HG02588 (cell line): ENCODE measurements around the gene ATP1A4.
"Not testable (repeated sequence)": the region's sequence is repeated elsewhere in the genome, so short reads cannot be mapped to it uniquely, and the experiment has no call there.

Experiments used
- ATAC-seq: cut with Tn5 transposase; IDR thresholded peaks from one replicate; pipeline ENCODE4 v1.9.1; 2021; ENCODE audit warnings: mild to moderate bottlenecking, moderate library complexity; ENCODE audit not compliant: unreplicated experiment

ATP1A4 gene

GRCh38 chr1:160151303-160151702 lies at the start of gene ATP1A4:
ATP1A4 (plus strand) TSS chr1:160151603; CDS start chr1:160152041, 438 bp downstream.
- ATAC-seq: no peak

- no peak for ATAC-seq
Observed at GRCh38 chr1:160101717-160102522, 49.5 kb upstream of the ATP1A4 start.

DNA sequence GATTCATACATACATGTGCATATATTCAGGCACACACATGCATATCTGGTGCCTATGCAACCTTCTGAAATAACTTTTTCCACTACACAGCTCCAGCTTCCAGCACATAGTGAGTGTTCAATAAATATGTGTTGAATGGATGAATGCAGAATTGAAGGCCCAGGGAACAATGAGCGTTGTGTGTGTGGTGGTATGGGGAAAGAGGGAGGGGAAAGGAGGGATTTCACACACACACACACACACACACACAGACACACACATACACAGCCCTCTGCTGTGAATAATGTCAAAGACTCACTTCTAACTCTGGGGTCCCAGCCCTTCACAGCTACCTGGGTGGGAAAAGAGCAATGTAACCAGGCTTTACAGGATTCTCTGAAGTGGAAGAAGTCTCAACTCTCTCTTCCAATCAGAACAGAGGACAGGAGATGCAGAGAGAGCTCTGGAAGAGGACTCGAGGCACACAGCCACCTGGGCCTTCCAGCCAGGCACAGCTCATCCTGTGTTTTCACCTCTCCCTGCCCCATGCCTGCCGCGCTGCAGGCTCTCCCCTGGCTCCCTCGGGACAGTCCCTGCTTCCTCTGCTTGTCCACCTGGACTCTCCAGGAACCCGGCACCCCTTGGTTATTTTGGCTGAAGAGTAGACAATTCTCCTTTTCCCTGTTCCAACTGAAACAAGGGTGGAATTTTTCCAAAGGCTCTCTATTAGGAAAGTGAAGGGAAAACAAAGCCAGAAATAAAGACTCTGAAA lies 47.6 kb upstream of the ATP1A4 start:
- no peak for ATAC-seq

DNA sequence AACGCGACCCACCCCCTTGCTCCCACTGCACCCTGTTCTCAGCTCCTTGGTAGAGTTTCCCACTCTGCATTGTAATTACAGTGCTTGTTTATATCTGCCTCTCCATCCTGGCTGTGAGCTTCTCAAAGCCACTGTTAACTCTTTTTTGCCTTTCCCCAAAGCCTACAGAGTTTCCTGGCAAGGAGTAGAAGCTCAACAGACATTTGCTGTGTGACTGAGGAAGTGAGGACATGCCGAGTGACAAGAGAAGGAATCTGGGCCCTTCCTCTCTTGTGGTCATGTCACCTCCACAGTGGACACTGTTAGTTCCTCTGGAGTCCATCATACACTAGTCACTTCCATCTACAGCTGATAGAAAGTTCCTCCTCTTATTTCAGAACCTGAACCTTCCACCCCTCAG lies 46.9 kb upstream of the ATP1A4 start:
- ATAC-seq: no peak

DNA sequence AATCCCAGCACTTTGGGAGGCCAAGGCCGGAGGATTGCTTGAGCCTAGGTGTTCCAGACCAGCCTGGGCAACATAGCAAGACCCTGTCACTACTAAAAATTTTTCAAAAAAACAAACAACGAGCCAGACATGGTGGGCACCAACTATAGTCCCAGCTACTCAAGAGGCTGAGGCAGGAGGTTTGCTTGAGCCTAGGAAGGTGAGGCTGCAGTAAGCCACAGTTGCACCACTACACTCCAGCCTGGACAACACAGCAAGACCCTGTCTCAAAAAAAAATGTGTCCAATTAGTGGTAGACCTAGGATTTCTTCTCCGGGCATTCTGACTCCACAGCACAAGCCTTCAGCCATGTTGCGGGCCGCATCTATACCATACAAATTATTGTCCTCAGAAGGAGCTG lies 46.2 kb upstream of the ATP1A4 start:
- ATAC-seq: no peak

DNA sequence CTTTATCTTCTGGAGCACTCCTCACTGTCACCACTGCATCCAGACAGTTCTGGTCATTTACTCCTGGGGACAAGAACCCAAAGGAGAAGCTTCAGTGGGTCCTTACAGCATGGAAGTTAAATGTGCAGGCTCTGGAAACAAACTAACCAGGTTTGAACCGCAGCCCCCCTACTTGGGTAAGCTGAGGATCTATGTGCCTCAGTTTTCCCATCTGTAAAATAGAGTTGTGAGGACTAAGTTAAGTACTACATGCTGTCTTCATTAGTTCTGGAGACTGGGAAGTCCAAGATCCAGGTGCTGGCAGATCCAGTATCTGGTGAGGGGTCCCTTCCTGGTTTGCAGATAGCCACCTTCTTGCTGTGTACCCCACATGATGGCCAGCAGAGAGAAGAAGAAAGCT lies 43.9 kb upstream of the ATP1A4 start:
- no peak for ATAC-seq

GRCh38 chr1:160108888-160109662 lies 42.3 kb upstream of the ATP1A4 start:
- ATAC-seq: no peak

DNA sequence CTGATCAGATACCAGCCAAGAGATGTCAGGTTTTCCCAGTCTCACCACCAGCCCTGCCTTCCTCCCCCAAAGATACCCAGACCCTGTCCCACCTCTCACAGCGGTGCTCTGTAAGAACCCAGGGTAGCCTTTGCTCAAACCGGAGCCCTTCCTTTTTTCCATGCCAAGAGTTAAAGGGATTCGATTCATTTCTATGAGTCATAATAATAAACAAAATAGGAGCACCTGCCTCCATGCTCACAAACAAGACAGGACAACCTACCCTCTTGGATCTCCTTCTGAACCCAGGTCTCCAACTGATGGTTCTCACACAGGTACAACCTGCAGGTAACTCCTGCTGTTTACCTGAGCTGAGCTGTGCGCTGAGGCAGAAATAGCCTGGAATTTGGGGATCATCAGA lies 41.7 kb upstream of the ATP1A4 start:
- ATAC-seq: no peak

DNA sequence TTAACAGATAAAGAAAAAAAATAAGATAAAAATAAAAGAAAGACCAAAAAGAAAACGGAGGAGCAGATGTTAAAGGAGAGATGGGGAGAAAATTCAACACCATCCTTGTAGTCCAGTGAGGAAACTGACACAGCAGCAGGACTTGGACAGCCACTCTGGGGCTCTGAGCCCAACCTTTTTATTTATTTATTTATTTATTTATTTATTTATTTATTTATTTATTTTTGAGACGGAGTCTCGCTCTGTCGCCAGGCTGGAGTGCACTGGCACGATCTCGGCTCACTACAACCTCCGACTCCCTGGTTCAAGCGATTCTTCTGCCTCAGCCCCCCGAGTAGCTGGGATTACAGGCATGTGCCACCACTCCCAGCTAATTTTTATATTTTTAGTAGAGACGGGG lies 39.9 kb upstream of the ATP1A4 start:
- ATAC-seq: not testable (repeated sequence)

DNA sequence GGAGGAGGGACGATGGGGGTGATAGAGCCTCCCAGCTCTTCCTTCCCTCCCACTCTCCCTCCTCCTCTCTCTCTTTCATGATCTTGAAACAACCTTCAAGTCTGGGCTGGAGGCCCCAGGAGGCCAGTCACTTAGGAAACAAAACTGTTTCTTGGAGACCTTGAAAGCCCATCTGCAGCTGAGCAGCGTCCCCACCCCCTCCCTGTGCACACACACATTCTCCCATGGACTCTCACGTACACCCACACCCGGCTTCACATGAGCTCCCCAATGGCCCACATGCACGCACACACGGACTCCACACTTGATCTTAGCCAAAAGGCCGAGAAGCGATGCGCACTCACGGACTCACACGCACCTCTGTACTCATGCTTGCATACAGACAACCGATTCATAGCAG lies 39.0 kb upstream of the ATP1A4 start:
- ATAC-seq: no peak

DNA sequence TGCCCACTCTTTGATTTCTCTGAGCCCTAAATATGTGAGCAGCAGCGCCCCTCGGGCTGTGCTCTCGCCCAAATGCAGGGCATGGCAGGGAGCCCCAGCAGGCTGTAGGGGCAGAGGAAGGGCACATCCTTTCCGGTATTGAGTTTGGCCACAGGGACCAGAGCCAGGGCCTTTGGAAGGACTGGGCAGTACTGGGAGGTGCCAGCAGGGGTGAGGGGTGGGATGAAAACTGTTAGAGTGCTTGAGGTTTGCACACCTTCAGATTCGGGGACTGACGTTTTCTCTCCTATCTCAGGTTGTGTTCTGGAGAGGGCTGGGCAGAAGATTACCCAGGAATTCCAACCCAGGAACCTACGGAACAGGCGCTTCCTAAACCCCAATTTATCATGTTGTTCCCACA lies 38.0 kb upstream of the ATP1A4 start:
- ATAC-seq: no peak

- ATAC-seq: no peak
Observed at GRCh38 chr1:160114085-160114484, 37.3 kb upstream of the ATP1A4 start.

- no peak for ATAC-seq
Observed at GRCh38 chr1:160115545-160116282, 35.7 kb upstream of the ATP1A4 start, which contains the start of gene ATP1A2. ATP1A2 (plus strand) TSS chr1:160115759; CDS start chr1:160115862, 103 bp downstream.

GRCh38 chr1:160116283-160117147 lies 34.9 kb upstream of the ATP1A4 start:
- ATAC-seq: no peak

- ATAC-seq: no peak
Observed at GRCh38 chr1:160117300-160117699, 34.1 kb upstream of the ATP1A4 start.

GRCh38 chr1:160117709-160118183 lies 33.7 kb upstream of the ATP1A4 start:
- no peak for ATAC-seq

DNA sequence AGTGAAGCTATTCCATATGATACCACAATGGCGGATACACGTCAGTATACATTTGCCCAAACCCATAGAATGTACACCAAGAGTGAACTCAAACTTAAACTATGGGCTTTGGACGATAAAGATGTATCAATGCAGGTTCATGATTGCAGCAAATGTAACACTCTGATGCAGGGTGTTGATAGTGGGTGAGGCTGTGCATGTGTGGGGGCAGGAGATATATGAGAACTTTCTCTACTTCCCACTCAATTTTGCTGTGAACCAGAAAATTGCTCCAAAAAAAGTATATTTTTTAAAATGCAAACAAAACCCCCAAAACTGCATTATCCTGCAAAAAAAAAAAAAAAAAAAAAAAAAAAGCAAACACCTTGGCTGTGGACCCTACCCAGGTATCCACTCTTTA lies 32.5 kb upstream of the ATP1A4 start:
- no peak for ATAC-seq

DNA sequence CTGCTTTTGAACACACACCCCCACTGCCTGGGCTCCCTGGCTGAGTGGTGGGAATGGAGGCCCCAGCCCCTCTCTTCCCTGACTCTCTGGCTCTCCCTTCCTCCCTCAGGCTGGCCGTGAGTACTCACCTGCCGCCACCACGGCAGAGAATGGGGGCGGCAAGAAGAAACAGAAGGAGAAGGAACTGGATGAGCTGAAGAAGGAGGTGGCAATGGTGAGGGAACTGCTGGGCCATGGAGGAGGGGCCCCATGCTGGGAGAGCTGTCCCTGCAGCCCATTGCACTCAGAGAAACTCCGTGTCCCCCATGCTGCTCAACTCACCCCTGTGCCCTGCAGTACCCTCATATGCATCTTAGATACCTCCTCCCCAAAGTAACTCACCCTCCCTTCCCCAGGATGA lies 30.6 kb upstream of the ATP1A4 start:
- ATAC-seq: no peak

DNA sequence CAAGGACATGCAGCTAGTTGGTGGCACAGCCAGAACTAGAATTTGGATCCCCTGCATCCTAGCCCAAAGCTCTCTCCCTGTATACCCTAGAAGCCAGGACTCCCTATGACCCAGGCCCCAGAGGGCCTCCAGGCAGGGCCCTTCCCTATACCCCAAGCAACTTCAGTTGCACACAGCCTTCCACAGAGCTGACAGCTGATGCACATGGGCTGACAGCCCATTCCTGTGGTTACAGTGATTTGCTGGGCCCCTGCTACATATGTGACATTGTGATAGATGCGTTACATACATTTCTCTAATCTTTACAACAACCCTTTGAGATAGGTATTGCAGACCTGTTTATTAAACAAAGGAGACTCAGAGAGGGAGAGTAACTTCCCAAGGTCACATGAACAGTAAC lies 30.0 kb upstream of the ATP1A4 start:
- ATAC-seq: no peak
